Activated CD8-positive, alpha-beta memory T cell treated with anti-CD3 and anti-CD28 coated beads, Interleukin-2, amount 50 U/mL, for 24 hours (primary cell): Measurements from ENCODE around the gene UBAP1L.
"Not testable (repeated sequence)": the region's sequence is repeated elsewhere in the genome, so short reads cannot be mapped to it uniquely, and the experiment has no call there.

Experiments
- DNase-seq: peaks from one replicate; pipeline ENCODE4 v3.0.0-alpha.2; 2020; ENCODE audit errors: extremely low read depth

The UBAP1L gene

DNA sequence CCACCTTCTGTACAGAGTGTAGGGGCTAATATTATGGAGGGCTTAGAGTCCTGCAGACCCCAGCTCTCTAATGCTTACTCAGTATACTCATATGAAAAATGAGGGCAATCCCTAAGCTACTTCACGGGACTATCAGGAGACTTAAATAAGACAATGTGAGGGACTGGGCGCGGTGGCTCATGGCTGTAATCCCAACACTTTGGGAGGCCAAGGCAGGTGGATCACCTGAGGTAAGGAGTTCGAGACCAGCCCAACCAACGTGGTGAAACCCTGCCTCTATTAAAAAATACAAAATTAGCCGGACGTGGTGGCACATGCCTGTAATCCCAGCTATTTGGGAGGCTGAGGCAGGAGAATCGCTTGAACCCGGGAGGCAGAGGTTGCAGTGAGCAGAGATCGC is 15.2 kb downstream of the UBAP1L start:
- DNase-seq = not testable (repeated sequence)

DNA sequence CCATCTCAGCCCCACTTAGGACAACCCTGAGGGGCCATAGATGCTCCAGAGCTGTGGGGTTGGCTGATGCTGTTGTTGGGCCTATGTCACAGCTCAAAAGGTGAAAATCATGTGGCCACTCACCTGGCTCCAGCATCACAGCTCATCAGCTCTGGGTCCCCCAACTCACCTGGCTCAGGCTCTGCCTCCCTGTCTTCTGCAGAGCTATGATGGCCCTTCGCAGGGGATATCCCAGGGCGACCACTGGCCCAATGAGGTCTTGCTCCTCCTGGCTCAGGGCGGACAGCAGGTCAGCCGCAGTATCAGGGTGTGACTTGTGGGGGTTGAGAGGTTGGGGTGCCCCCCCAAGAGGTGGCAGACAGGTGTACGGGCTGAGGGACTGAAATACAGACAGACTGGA is 15.7 kb downstream of the UBAP1L start:
- DNase-seq = no peak

- DNase-seq = no peak
Measured at GRCh38 chr15:65097651-65098263, 17.2 kb downstream of the UBAP1L start.

DNA sequence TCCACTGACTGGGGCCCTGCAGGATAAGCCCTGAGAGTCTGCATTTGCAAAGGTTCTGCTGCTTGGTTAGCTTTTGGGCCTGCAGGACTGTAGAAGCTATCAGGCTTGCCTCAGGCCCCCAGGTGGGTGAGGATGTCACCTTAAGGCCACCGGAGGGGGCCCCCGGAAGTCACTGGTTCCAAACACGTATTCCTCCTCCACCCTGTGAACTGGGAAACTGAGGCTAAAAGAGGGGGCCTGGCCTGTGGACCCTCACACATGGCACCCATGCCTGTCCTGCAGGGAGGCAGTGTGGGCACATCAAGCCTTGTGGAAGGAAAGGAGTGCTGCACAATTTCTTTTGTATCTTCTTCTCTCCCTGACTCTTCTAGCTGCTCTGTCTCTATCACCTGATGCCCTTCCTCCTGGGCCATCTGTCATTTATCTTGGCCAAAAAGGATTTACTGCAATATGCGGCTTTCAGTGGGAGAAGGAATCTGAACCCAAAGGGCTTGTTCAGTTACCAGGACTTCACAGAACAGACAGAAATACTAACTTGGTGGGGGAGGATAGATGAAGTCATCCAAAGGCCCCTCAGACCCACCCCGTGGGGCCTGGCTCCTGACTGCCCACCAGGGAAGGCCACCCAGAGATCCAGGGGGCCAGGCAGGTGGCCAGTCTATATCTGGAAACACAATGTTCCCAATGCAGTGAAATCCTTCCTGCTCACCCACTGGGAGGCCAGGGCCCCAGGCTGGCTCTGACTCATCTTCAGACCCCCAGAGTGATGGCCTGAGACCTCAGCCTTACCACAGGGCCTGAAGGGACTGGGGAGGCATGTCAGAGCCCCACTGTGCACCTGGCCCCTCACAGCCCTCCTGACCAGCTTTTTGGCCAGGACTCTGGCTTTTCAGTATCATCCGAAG is 18.3 kb downstream of the UBAP1L start:
- no peak for DNase-seq

- DNase-seq = no peak
Measured at GRCh38 chr15:65095747-65096104, 19.3 kb downstream of the UBAP1L start.

DNA sequence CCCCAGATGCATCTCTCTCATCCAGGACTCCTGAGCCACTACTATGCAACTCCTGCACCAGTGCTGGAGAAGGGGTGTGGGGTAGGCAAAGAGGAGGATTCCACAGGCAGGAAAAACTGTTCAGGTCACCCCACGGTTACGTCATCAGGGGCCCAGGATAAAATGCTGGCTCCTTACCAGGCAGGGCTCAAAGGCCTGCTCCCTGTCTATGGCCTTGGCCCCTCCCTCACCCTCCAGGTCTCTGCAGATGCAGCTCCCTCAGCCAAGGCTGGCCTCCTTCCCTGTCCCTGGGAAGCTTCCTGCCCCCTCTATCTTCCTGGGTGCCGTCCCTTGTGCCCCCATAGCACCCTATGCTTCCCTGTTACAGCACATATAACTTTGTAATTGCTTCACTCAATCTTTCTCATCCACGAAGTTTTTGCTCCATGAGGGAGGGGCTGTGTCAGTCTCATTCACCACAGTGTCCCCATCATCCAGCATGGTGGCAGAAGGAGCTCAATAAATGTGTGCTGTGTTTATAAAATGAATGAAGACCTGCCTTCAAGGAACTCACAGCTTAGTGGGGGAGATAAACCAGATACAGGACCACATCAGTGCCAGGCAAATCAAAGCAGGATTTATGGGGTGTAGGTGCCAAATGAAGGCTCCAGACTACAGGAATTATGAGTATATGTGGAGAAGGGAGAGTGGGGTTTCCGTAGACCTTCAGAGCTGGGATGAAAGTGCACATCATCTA is 19.8 kb downstream of the UBAP1L start:
- DNase-seq = no peak

DNA sequence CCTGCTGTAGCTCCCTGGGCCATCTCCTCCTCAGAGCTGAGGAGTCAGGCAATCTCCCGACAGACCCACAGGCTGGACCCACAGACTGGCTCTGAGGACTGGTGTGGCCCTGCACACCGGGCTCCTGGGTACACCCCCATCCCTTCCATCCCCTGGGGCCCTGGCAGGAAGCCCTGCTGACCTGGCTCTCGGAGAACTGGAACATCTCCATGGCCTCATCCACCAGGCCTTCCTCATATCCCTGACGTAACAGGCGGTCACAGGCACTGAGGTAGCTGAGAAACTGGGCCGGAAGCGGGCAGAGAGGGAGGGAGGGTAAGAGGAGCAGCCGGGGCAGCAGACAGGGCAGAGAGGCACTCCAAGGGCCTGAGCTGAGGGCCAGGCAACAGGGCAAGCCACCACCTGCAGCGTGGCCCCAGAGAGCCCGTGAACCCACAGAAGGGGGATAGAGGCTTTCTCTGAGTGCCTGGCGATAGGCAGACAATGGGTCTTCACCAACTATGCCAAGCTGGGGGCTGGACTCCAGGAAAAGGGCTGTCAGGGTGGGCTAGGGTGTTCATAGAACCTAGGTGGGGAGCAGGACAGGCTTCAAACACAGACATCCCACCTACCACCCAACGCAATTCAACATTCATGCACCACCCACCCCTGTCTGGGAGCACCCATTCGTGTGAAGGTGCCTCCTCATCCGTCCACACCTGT is 20.6 kb downstream of the UBAP1L start:
- no peak for DNase-seq

GRCh38 chr15:65093793-65094170 is 21.2 kb downstream of the UBAP1L start:
- not testable (repeated sequence) for DNase-seq

DNA sequence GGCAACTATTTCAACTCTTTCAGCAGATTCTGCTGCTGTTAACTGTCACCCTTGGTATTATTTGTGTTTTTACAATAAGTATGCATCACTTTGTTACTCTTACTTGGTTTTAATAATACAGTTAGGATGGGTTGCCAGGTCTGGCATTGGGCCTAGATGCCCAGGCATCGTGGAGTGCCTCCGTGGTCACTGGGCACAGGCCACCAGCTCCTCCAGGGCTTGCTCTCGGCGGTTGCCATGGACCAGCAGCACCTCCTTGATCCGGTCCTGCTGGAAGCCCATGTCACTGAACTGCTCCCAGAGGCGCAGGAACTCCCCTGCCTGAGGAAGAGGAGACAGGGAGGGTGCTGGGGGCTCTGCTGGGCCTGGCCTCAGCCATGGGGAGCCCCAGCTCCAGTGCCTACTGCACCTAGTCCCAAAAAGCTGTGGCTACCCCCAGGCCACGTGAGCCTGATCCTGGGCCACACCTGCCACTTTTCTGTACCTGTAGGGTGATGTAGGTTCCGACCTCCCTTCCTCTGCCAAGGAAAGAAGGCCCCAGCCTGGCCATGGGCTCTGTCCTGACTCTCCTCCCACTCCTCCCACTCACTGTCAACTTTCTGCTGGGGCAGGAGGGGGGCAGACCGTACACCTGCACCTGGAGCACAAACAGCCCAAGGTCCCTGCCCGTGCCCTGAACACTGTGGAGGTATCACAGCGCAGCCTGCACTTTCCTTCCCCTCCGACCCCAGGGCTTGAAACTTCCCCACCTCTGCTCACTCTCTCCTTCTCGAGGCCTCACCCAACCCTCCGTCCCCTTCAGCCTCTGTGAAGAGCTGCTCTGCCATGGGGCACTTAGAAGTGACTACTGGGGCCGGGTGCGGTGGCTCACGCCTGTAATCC is 21.8 kb downstream of the UBAP1L start:
- DNase-seq = no peak

GRCh38 chr15:65091946-65092770 is 22.8 kb downstream of the UBAP1L start:
- no peak for DNase-seq

GRCh38 chr15:65089206-65089824 is 25.7 kb downstream of the UBAP1L start:
- no peak for DNase-seq

DNA sequence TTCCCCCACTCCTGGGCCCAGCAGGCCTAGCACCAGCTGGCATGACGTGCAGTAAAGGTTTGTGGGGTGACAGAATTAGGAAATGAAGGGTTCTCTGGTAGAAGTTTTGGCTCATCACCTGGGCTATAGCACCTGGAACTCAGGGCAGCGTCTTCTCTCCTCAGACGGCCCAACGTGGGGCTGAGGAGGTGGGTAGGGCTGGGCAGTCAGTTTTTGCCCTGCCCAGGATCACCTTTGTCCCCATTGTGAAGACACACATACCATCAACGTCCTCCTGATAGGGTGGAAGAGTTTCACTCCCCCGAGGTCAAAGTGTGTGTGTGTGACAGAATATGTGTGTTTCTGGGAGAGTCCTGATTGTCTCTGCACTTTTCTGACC is 26.4 kb downstream of the UBAP1L start:
- DNase-seq = no peak

DNA sequence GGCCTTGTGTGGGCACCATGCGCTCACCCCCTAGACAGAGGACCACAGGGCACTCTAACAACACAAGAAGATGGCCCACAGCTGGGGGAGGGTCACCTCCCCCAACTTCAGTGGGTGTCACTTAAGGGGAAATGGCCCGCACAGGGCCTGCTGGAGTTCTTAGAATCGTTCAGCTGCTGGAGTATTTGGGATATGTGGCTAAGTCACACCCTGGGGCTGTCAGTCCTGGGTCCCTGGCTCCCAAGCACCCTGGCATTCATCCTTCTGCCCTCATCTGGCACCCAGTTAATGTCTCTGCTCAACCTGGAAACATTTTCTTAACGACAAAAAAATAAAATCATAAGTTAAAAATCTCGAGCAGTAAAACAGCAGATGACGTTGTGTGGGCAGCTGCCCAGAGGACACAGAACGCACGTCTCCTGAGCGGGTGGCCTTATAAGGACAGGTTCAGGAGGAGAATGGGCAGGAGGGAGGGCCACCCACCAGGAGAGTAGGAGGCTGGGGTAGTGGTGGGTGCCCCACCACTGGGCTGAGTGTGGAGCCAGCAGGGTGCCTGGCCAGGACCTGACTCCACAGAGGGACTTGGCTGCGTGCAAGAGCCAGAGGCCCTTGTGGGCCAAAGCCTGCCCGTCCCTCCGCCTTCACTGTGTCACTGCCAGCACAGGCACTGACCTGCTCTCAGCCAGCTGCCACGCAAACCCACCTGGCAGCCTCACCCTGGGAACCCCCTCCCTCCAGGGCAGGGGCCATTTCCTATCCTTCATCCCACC is 26.9 kb downstream of the UBAP1L start:
- DNase-seq = no peak

GRCh38 chr15:65087411-65087810 is 27.6 kb downstream of the UBAP1L start:
- DNase-seq = no peak

DNA sequence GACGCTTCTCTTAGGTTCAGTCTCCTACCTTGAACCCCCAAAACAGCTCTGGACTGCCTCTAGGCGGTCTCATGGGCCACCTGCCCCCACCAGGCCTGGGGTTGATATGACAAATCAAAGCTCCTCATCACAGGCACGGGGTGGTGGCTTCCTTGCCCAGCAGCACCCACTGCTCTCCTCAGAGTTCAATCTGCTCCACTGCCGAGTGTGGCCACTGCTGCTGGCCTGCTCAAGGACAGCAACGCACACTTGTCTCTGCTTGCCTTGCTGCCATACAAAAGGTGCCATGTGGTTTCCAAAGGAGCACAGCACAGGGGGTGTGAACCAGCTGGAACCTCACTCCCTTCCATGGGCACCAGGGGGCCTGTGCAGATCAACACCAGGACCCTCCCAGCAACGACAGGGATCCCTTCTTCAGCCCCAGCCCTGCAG is 28.3 kb downstream of the UBAP1L start:
- DNase-seq = no peak

DNA sequence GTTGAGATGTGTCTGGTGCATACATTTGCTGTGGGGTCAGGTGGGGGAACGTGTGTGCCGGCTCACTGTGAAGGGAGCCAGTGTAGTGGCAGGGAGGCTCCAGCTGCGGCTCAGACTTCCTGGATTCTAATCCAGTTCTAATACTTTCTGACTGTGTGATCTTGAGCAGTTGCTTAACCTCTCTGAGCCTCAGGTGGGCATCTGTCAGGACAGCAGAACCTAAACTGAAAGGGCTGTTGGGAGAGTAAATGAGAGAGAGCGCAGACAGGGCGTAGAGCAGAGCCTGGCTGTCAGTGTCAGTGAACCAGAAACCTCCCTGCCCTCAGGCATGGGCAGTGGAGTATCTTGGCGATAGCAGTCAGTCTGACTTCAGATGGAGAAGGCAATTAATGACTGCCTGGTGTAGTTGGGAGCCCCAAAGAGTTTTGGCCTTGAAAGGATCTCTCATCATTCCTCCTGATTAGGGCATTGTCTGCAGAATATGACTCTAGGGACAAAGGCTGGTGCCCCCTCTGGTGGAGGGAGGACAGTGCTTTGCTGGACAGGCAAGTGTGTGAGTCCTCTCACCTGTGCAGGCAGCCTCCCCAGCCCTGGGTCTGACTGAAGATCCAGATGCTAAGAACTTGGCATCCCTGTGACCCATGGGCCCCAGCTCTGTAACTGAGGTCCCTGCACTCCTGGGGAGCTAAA is 28.9 kb downstream of the UBAP1L start:
- no peak for DNase-seq

GRCh38 chr15:65085207-65085753 is 29.7 kb downstream of the UBAP1L start:
- DNase-seq = no peak
